Hindlimb muscle (tissue), 1 donor: Measurements from ENCODE around the gene TBRG1. TPM values are rescaled to one million over a fixed set of nuclear protein-coding genes. Genes with fewer than 3 reads are reported as not detected.
A peak's percentile ranks its signal among the peaks of the same experiment; 100 is the strongest.

ENCODE experiments used
- DNase-seq: peaks from one replicate; pipeline ENCODE4 v3.0.0-alpha.2; 2013
- polyA plus RNA-seq: library from polyadenylated mRNA; unstranded; fragments of 120-200 nt; gene quantifications from one replicate; pipeline ENCODE4 v1.2.1, GENCODE V29; 2013; ENCODE audit not compliant: insufficient read length

The TBRG1 gene
- polyA plus RNA-seq, 1 donor, result 23.1 TPM

GRCh38 chr11:124662106-124662505 lies 39.4 kb downstream of the TBRG1 start:
- no peak for DNase-seq

- no peak for DNase-seq
Observed at GRCh38 chr11:124663861-124664260, 41.2 kb downstream of the TBRG1 start.

GRCh38 chr11:124667601-124668000 lies 44.9 kb downstream of the TBRG1 start:
- no peak for DNase-seq

GRCh38 chr11:124669193-124669592 lies 46.5 kb downstream of the TBRG1 start:
- peak; percentile 45 for DNase-seq

- DNase-seq, result no peak
Observed at GRCh38 chr11:124670732-124671131, 48.1 kb downstream of the TBRG1 start.

- no peak for DNase-seq
Observed at GRCh38 chr11:124672536-124673215, 50.0 kb downstream of the TBRG1 start.

- peak; percentile 89 for DNase-seq
Observed at GRCh38 chr11:124673333-124674167, 50.9 kb downstream of the TBRG1 start, which contains the start of the genes SIAE and SPA17. Gene SIAE (minus strand): TSS chr11:124673739. CDS start chr11:124673708, 31 bp downstream. Gene SPA17 (plus strand): TSS chr11:124673904. CDS start chr11:124675265, 1,361 bp downstream.

GRCh38 chr11:124674168-124674517 lies 51.5 kb downstream of the TBRG1 start:
- DNase-seq, result no peak

- DNase-seq, result no peak
Observed at GRCh38 chr11:124674571-124674970, 51.9 kb downstream of the TBRG1 start.

GRCh38 chr11:124676386-124676785 lies 53.7 kb downstream of the TBRG1 start:
- no peak for DNase-seq

GRCh38 chr11:124678416-124678815 lies 55.8 kb downstream of the TBRG1 start:
- DNase-seq, result no peak

- DNase-seq, result no peak
Observed at GRCh38 chr11:124681421-124681820, 58.8 kb downstream of the TBRG1 start.

GRCh38 chr11:124682443-124682842 lies 59.8 kb downstream of the TBRG1 start:
- no peak for DNase-seq

Other genes starting within 250 kb of the TBRG1 start
- not detected for gene OR8B2, start 238.4 kb upstream of the TBRG1 start, polyA plus RNA-seq
- gene OR8B3, start 223.8 kb upstream of the TBRG1 start, polyA plus RNA-seq, result not detected
- not detected for gene OR8B4, start 198.0 kb upstream of the TBRG1 start, polyA plus RNA-seq
- not detected for gene OR8B8, start 177.2 kb upstream of the TBRG1 start, polyA plus RNA-seq
- gene OR8B12, start 79.2 kb upstream of the TBRG1 start, polyA plus RNA-seq, result not detected
- 0.37 TPM for gene OR8A1, start 52.9 kb upstream of the TBRG1 start, polyA plus RNA-seq
- gene PANX3, start 11.4 kb upstream of the TBRG1 start, polyA plus RNA-seq, result not detected
- gene SIAE, start 50.9 kb downstream of the TBRG1 start, polyA plus RNA-seq, result 8.9 TPM
- 2.1 TPM for gene SPA17, start 51.0 kb downstream of the TBRG1 start, polyA plus RNA-seq
- gene NRGN, start 117.1 kb downstream of the TBRG1 start, polyA plus RNA-seq, result 5.3 TPM
- 1.0 TPM for gene VSIG2, start 129.4 kb downstream of the TBRG1 start, polyA plus RNA-seq
- gene ESAM, start 139.4 kb downstream of the TBRG1 start, polyA plus RNA-seq, result 65.1 TPM
- 15.9 TPM for gene MSANTD2, start 177.5 kb downstream of the TBRG1 start, polyA plus RNA-seq
- gene ROBO3, start 242.6 kb downstream of the TBRG1 start, polyA plus RNA-seq, result 31.8 TPM